Measurements from ENCODE around the gene TAF1B.

Gene TAF1B

DNA sequence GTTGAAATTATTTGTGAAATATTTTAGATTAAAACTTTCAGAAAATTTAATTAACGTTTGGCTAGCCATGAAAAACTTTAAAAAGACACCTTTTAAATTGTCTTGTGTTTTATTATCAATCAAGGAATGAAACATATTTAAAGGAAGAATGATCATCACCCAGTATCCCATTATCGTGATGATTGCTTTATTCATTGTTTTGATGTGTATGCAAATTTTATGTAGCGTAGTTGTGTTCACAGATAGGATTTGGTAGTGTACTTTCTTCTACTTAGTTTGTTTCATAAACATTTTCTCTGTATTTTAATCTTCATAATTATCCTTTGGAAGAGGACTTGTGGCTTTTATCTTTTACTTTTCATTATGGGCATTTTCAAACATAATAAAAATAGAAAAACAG is 116.0 kb downstream of the TAF1B start:
- DNase-seq (ENCODE audit: low spot score): no peak
- CTCF ChIA-PET: no interaction called here
- POLR2A ChIA-PET (ENCODE audit: low non-redundant PET): no interaction called here
- H3K27ac ChIP-seq: no peak overlapping the region
- TF ChIP-seq, protein P1, sequence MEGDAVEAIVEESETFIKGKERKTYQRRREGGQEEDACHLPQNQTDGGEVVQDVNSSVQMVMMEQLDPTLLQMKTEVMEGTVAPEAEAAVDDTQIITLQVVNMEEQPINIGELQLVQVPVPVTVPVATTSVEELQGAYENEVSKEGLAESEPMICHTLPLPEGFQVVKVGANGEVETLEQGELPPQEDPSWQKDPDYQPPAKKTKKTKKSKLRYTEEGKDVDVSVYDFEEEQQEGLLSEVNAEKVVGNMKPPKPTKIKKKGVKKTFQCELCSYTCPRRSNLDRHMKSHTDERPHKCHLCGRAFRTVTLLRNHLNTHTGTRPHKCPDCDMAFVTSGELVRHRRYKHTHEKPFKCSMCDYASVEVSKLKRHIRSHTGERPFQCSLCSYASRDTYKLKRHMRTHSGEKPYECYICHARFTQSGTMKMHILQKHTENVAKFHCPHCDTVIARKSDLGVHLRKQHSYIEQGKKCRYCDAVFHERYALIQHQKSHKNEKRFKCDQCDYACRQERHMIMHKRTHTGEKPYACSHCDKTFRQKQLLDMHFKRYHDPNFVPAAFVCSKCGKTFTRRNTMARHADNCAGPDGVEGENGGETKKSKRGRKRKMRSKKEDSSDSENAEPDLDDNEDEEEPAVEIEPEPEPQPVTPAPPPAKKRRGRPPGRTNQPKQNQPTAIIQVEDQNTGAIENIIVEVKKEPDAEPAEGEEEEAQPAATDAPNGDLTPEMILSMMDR (conservative IDR thresholded peaks at IDR 0.05; ENCODE audit: low read depth): no peak

DNA sequence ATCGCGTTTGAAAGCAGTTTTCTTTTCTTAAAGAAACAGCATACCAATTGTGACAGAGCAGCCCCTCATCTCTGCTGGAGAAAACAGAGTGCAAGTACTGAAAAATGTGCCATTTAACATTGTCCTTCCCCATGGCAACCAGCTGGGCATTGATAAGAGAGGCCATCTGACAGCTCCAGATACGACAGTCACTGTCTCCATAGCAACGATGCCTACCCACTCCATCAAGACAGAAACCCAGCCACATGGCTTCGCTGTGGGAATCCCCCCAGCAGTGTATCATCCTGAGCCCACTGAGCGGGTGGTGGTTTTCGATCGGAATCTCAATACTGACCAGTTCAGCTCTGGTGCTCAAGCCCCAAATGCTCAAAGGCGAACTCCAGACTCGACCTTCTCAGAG is 117.7 kb downstream of the TAF1B start:
- CTCF ChIA-PET: no interaction called here
- no peak for DNase-seq (ENCODE audit: low spot score)
- TF ChIP-seq, protein P1 (conservative IDR thresholded peaks at IDR 0.05; ENCODE audit: low read depth): no peak
- no peak overlapping the region for H3K27ac ChIP-seq
- POLR2A ChIA-PET (ENCODE audit: low non-redundant PET): no interaction called here

DNA sequence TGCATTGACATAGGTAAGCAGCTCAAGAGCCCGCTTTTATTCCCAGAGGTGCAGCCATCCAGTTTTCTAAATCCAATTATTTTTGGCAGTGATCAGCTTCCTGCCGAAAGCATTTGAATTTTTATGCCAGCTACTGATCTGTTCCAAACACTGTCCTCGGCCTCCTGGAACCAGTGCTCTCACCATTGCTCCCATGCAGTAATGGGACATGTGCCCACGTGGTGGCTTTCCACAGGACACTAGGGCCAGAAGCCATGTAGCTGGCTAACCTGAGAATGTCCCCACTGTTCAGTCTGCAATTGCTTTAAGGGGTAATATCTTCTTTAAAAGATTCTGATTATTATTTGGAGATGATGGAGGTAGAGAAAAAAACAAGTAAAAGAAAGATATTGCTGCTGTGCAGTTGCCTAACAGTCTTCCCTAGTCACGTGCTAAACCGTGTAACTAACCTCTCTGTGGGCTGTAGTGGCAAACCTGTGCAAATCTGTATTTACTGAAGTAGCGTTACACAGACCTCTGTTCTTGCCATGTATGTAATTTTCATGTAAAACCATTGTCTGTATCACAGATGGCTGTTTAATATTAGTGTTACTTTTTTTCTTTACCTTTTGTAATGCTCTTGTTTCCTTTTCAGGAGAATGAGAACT is 121.2 kb downstream of the TAF1B start:
- DNase-seq (ENCODE audit: low spot score): no peak
- TF ChIP-seq, protein P1 (conservative IDR thresholded peaks at IDR 0.05; ENCODE audit: low read depth): no peak
- ChIA-PET POLR2A (ENCODE audit: low non-redundant PET) (interaction anchor here (0.6 kb wide), 1 partner anchor 339 kb away, joined by 4 read pairs; no protein-coding TSS in a partner anchor), CTCF (interaction anchor here (2.3 kb wide), 1 partner anchor 20 kb away, joined by 5 read pairs; no protein-coding TSS in a partner anchor)
- H3K27ac ChIP-seq: no peak overlapping the region

DNA sequence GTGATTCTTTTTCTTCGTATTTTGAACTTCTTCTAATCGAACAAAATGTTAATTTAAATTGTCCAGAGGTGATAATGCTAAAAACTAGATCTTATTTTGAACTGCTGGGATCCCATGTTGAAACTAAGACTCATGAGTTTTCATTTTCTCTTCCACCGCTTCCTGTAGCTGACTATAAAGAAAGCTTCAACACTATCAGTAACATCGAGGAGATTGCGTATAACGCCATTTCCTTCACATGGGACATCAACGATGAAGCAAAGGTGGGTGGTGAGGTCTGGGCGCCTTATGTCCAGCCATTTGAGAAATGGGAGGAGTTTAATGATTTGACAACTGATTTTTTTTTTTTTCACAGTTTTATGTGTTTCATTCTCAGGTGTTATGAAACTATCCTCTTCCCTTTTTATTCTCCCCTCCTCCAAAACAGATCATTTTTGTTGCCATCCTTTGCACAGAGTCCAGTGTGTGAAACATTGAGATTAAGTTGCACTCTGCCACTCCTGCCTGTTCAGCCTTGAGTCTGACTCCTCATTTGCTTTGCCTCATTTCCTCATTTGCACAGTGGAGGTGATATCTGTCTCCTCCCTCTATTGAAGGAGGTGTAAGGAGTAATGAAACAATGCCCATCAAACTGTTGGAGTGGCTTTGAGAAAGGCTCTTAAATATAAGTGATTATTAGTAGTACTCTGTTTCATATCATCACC is 122.0 kb downstream of the TAF1B start:
- CTCF ChIA-PET: interaction anchor here (2.3 kb wide), 1 partner anchor 19 kb away, joined by 5 read pairs; no protein-coding TSS in a partner anchor
- no peak overlapping the region for H3K27ac ChIP-seq
- no peak for DNase-seq (ENCODE audit: low spot score)
- TF ChIP-seq, protein P1 (conservative IDR thresholded peaks at IDR 0.05; ENCODE audit: low read depth): no peak
- POLR2A ChIA-PET (ENCODE audit: low non-redundant PET): interaction anchor here (0.6 kb wide), 1 partner anchor 338 kb away, joined by 4 read pairs; no protein-coding TSS in a partner anchor

DNA sequence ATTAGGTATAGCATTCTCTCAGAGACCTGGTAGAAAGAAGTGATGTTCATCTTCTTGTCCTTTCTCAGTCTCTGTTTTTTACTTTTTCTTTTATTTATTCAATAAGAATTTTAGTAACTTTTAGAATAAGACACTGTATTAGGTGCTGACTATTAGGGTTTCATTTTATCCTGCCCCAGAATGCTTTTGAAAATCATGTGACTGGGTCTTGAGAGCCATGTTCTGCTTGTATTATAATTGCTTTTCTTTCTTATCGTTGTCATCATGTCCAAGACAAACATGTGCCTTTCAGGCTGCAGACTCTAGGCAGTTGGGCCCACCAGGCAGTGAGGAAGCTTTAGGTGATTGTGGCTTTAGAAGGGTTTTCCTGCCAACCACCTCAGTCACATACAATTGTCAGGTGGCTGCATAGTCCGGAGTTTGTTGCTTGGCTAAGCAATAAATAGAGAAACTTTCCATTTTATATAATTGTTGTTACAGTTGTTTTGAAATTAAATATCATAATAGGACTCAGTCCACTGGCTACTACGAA is 123.3 kb downstream of the TAF1B start:
- no peak overlapping the region for H3K27ac ChIP-seq
- ChIA-PET CTCF (no interaction called here), POLR2A (ENCODE audit: low non-redundant PET) (no interaction called here)
- no peak for DNase-seq (ENCODE audit: low spot score)
- TF ChIP-seq, protein P1 (conservative IDR thresholded peaks at IDR 0.05; ENCODE audit: low read depth): no peak

DNA sequence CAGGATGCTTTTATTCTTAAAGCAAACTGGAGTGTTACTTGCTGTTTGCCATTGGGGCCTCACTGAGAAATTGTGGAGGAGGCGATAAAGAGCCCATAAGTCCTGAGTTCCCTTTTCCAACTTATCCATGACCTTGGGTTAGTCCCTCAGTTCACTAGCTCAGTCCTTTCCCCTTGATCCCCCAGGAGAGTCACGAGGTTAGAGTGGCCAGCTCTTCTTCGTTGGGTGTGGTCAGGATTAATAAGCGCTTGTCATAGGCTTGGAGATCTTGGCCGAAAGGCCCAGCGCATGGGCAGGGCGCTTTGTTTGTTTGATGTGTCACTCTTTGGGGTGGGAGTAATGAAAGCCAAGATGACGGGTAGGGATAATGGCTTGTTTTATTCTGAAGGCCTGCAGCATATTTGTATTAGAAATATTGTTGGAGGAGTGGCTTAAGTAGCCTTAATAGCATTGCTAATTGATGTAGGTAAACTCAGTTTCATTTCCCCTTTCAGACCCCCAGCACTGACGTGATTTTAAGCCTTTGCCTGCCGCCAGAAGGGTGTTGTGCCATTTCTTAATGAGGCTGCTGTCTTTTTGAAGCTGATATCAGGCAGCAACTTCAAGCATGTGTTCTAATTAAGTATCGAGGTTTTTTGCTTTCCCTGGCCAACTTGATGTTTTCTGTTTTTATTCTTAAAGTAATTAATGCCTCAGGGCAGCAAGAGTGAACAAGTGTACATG is 123.9 kb downstream of the TAF1B start:
- ChIA-PET POLR2A (ENCODE audit: low non-redundant PET) (no interaction called here), CTCF (no interaction called here)
- TF ChIP-seq, protein P1 (conservative IDR thresholded peaks at IDR 0.05; ENCODE audit: low read depth): no peak
- no peak overlapping the region for H3K27ac ChIP-seq
- DNase-seq (ENCODE audit: low spot score): no peak

All from RWPE1 (cell line).